K562 (cell line): ENCODE results near the gene TMEM30A. TPM values are rescaled to one million over a fixed set of nuclear protein-coding genes. Genes with fewer than 3 reads are reported as not detected.

ENCODE experiments used
- ATAC-seq: fragments of 200-7000 bp; cut with Tn5 transposase; 3 replicates; pipeline ENCODE4 v1.9.1; 2020; ENCODE audit warnings: moderate library complexity
- BruUV-seq: library from RNA; stranded (reverse); fragments of 400-500 nt; replicated peaks from 2 replicates; lab custom pipeline; 2021; lab: Mats Ljungman, UMichigan
- CTCF ChIA-PET: fragments of 300-600 bp; formaldehyde crosslinking; extraction: SDS; loops from one replicate; lab custom pipeline; 2021; ENCODE audit warnings: low intra/inter-chr PET ratio; lab: Yijun Ruan, JAX
- POLR2A ChIA-PET: fragments of 300-600, 350-650 bp; sonication (Branson Sonifier 250); formaldehyde crosslinking; extraction: SDS; loops from one replicate; lab custom pipeline; 2021; ENCODE audit warnings: antibody characterized with exemption, inconsistent platforms; lab: Yijun Ruan, JAX
- DNase-seq, 4 experiments: peaks; one replicate each; pipeline versions ENCODE4 v3.0.0 to v3.0.0-alpha.2; 2011 to 2018; ENCODE audit warnings: low spot score in 3 of 4, mixed read lengths in 3 of 4; ENCODE audit errors: extremely low read depth in 1 of 4
- FAIRE-seq: peaks from 2 replicates; lab custom pipeline; 2011; peaks lifted over from hg19 to GRCh38; lab: Jason Lieb, UNC
- H2AFZ ChIP-seq: 2 replicates; pipeline ENCODE4 v1.6.0; 2011; ENCODE audit warnings: low read depth, low read length, control low read depth, inconsistent platforms
- H3K27ac ChIP-seq: fragments of 200-600 bp; 3 replicates; pipeline ENCODE4 v1.8.0; 2011; ENCODE audit warnings: low read depth, mild to moderate bottlenecking, control low read depth, inconsistent platforms, low read length, moderate library complexity, mixed read lengths; ENCODE audit errors: extremely low read depth
- H3K27me3 ChIP-seq, 2 experiments: fragments of 300-600 bp in 1 of 2; 2 replicates in 1 of 2; 3 replicates in 1 of 2; pipeline versions ENCODE4 v1.6.0 to v1.8.0; 2011; ENCODE audit warnings: inconsistent platforms in 2 of 2, low read length in 2 of 2, mild to moderate bottlenecking in 1 of 2, mixed read lengths in 1 of 2, moderate library complexity in 1 of 2; ENCODE audit not compliant: control insufficient read depth in 2 of 2, insufficient read depth in 2 of 2
- H3K36me3 ChIP-seq: fragments of 300-600 bp; 3 replicates; pipeline ENCODE4 v1.8.0; 2011; ENCODE audit warnings: mild to moderate bottlenecking, low read length, inconsistent platforms; ENCODE audit not compliant: control insufficient read depth, insufficient read depth
- H3K4me1 ChIP-seq, 2 experiments: fragments of 200-600 bp in 1 of 2; replicated peaks in 1 of 2; 2 replicates in 1 of 2; 3 replicates in 1 of 2; pipeline versions ENCODE4 v1.5.1 to v1.8.0; 2011; ENCODE audit warnings: inconsistent platforms in 2 of 2, low read length in 2 of 2, mild to moderate bottlenecking in 1 of 2, mixed read lengths in 1 of 2, moderate library complexity in 1 of 2; ENCODE audit not compliant: control insufficient read depth in 2 of 2, insufficient read depth in 2 of 2
- H3K4me2 ChIP-seq: 2 replicates; pipeline ENCODE4 v1.6.1; 2011; ENCODE audit warnings: low read length, control low read depth, inconsistent platforms, mixed read lengths; ENCODE audit not compliant: insufficient read depth
- H3K4me3 ChIP-seq: fragments of 200-600 bp; sonication (generic), shearing (Covaris generic); 2 replicates; pipeline ENCODE4 v1.5.1; 2016; ENCODE audit warnings: control low read depth, inconsistent platforms
- H3K79me2 ChIP-seq: fragments of 200-600 bp; 3 replicates; pipeline ENCODE4 v1.8.0; 2011; ENCODE audit warnings: low read length, inconsistent platforms; ENCODE audit not compliant: control insufficient read depth, insufficient read depth
- H3K9ac ChIP-seq, 2 experiments: 2 replicates each; pipeline versions ENCODE4 v1.6.0 to v1.6.1; 2011; ENCODE audit warnings: low read depth in 2 of 2, low read length in 2 of 2, control low read depth in 1 of 2, inconsistent platforms in 1 of 2, mild to moderate bottlenecking in 1 of 2, mixed read lengths in 1 of 2; ENCODE audit not compliant: insufficient read depth in 1 of 2
- H3K9me1 ChIP-seq: one replicate; pipeline ENCODE4 v1.6.0; 2011; ENCODE audit warnings: inconsistent platforms, mild to moderate bottlenecking, low read length, moderate library complexity; ENCODE audit not compliant: control insufficient read depth, insufficient read depth
- H3K9me3 ChIP-seq: replicated peaks from 2 replicates; pipeline ENCODE4 v1.5.1; 2011; ENCODE audit warnings: low read depth, low read length, inconsistent platforms; ENCODE audit not compliant: control insufficient read depth, insufficient read depth
- H4K20me1 ChIP-seq: replicated peaks from 2 replicates; pipeline ENCODE4 v1.6.1; 2011; ENCODE audit warnings: low read length, inconsistent platforms, mixed read lengths; ENCODE audit not compliant: control insufficient read depth, insufficient read depth
- GABPA ChIP-seq: fragments of 200-800 bp; sonication (Bioruptor generic); conservative IDR thresholded peaks from 2 replicates; pipeline ENCODE4 v1.6.1; 2016; ENCODE audit warnings: low read depth, missing genetic modification characterization, missing compliant biosample characterization
- NFXL1 ChIP-seq: fragments of 450-650 bp; formaldehyde crosslinking; IDR thresholded peaks from 2 replicates; pipeline ENCODE4 v1.4.0; 2021; ENCODE audit warnings: mild to moderate bottlenecking
- NFYB ChIP-seq: IDR thresholded peaks from 2 replicates; pipeline ENCODE4 v1.6.1; 2011; ENCODE audit warnings: mild to moderate bottlenecking, moderate library complexity; ENCODE audit not compliant: insufficient read length; ENCODE audit errors: extremely low read depth
- POLR2AphosphoS5 ChIP-seq: IDR thresholded peaks from 2 replicates; pipeline ENCODE4 v1.6.1; 2011; ENCODE audit warnings: mild to moderate bottlenecking, low read depth, low read length, moderate library complexity; ENCODE audit not compliant: control insufficient read depth, insufficient read depth
- SMAD4 ChIP-seq: fragments of 250-450 bp; sonication (Bioruptor Pico); conservative IDR thresholded peaks from 2 replicates; pipeline ENCODE4 v1.8.0; 2021; ENCODE audit warnings: inconsistent platforms, mild to moderate bottlenecking, moderate library complexity
- ZNF239 ChIP-seq: fragments of 250-450 bp; sonication (Bioruptor Pico); IDR thresholded peaks from 2 replicates; pipeline ENCODE4 v1.4.0; 2020; ENCODE audit warnings: mild to moderate bottlenecking
- ZNF253 ChIP-seq: fragments of 250-450 bp; sonication (Bioruptor Pico); conservative IDR thresholded peaks from 2 replicates; pipeline ENCODE4 v1.6.1; 2021; ENCODE audit warnings: mild to moderate bottlenecking
- ZNF282 ChIP-seq: sonication (generic); formaldehyde crosslinking; IDR thresholded peaks from 2 replicates; pipeline ENCODE4 v1.8.1; 2023; ENCODE audit warnings: missing genetic modification reagents
- WGBS: fragments of 100-300 bp; shearing (Covaris generic); methylation state at CpG from one replicate; pipeline ENCODE4 v1.1.6; 2016; ENCODE audit warnings: low coverage, mixed read lengths; ENCODE audit not compliant: insufficient coverage; ENCODE audit errors: missing lambda C conversion rate; 5-methylcytosine and 5-hydroxymethylcytosine counted together
- in situ Hi-C: fragments of 300-500 bp; cut with MboI; formaldehyde crosslinking; loops from 4 replicates; pipeline ENCODE4 v1.15.0; 2018; ENCODE audit warnings: inconsistent platforms, mixed read lengths
- intact Hi-C: fragments of 100-400 bp; cut with micrococcal nuclease; formaldehyde crosslinking; loops from 2 replicates; pipeline ENCODE4 v1.14.2; 2022
- polyA plus RNA-seq, 8 experiments: library from polyadenylated mRNA; depleted of rRNA in 4 of 8; stranded (reverse) in 5 of 8; unstranded in 3 of 8; fragments of >200 nt; fragmentation: Nextera tagmentation in 2 of 8; fragmentation: Illumina TruSeq in 1 of 8; extraction: Ambion mirVana in 2 of 8; extraction: Trizol in 1 of 8; gene quantifications; 2 replicates each; pipeline versions ENCODE4 v1.2.1 to v1.2.3, GENCODE V29; 2011 to 2014; ENCODE audit warnings: inconsistent platforms in 1 of 8, missing spikeins in 1 of 8
- total RNA-seq, 7 experiments: library from RNA; depleted of rRNA in 6 of 7; stranded (reverse); fragments of >200 nt in 6 of 7; fragmentation: Illumina TruSeq in 2 of 7; extraction: Trizol in 2 of 7; gene quantifications; 2 replicates each; pipeline versions ENCODE4 v1.2.1 to v1.2.3, GENCODE V29; 2011 to 2021; ENCODE audit warnings: low replicate concordance in 1 of 7
- TF ChIP-seq, protein P1 (sequence below): fragments of 250-450 bp; sonication (Bioruptor Pico); IDR thresholded peaks from 2 replicates; pipeline ENCODE4 v1.8.0; 2022; ENCODE audit warnings: moderate library complexity, mild to moderate bottlenecking, inconsistent platforms
- TF ChIP-seq, protein P2 (sequence below): fragments of 450-650 bp; formaldehyde crosslinking; IDR thresholded peaks from 2 replicates; pipeline ENCODE4 v1.4.0; 2022; ENCODE audit warnings: missing genetic modification characterization

The TMEM30A gene
- total and polyA plus RNA-seq, 9 of the 15 experiments (the other 6 are each of a cell fraction or from before 2014, with no cell fraction given): 6.5 to 31.2 (median 16.3) TPM

DNA sequence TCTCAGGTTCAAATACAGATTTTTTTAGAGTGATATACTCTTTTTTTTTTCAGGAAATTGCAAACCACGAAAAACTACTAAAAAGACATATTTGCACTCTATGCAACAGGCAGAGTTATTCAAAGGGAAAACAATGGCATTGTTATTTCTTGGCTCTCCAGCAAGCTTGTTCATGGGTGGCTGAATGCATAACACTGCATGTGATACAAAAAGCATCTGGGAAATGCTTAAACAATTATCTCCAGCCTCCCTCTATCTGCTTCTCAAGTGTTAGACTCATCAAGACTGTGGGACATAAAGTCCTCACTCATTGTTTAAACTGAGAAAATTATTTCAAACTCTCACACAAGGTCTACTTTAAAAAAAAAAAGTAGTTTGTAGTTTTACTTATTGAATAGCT, 71.5 kb downstream of the TMEM30A start:
- no peak for DNase-seq
- TF ChIP-seq, protein P1, sequence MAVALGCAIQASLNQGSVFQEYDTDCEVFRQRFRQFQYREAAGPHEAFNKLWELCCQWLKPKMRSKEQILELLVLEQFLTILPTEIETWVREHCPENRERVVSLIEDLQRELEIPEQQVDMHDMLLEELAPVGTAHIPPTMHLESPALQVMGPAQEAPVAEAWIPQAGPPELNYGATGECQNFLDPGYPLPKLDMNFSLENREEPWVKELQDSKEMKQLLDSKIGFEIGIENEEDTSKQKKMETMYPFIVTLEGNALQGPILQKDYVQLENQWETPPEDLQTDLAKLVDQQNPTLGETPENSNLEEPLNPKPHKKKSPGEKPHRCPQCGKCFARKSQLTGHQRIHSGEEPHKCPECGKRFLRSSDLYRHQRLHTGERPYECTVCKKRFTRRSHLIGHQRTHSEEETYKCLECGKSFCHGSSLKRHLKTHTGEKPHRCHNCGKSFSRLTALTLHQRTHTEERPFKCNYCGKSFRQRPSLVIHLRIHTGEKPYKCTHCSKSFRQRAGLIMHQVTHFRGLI (CRISPR knock-in tag): no peak
- TF ChIP-seq POLR2AphosphoS5 (no peak), ZNF239 (no peak), ZNF253 (CRISPR knock-in tag) (no peak), NFXL1 (CRISPR knock-in tag) (no peak), NFYB (no peak), ZNF282 (CRISPR knock-in tag) (no peak), SMAD4 (CRISPR knock-in tag) (no peak), GABPA (tag) (no peak)
- TF ChIP-seq, protein P2, sequence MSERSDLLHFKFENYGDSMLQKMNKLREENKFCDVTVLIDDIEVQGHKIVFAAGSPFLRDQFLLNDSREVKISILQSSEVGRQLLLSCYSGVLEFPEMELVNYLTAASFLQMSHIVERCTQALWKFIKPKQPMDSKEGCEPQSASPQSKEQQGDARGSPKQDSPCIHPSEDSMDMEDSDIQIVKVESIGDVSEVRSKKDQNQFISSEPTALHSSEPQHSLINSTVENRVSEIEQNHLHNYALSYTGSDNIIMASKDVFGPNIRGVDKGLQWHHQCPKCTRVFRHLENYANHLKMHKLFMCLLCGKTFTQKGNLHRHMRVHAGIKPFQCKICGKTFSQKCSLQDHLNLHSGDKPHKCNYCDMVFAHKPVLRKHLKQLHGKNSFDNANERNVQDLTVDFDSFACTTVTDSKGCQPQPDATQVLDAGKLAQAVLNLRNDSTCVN (CRISPR knock-in tag): no peak
- Histone ChIP-seq H3K4me3 (no peak overlapping the region), H3K27ac (no peak overlapping the region), H4K20me1 (no peaks in the 10 kb centered on the region), H3K4me2 (no peak overlapping the region), H3K79me2 (no peaks in the 10 kb centered on the region), H3K4me1 (no peaks in the 10 kb centered on the region), H3K36me3 (no peaks in the 10 kb centered on the region), H2AFZ (no peak overlapping the region), H3K9me3 (no peaks in the 10 kb centered on the region), H3K9ac (no peak overlapping the region), H3K9me1 (no peaks in the 10 kb centered on the region), H3K27me3 (peaks cover 0 to 3% of the 10 kb centered on the region in 2 experiments; a peak in 3 of 5 replicates)
- no peak for ATAC-seq
- no TSS peak for BruUV-seq
- in situ Hi-C loops: loop anchor here (5.0 kb wide), 1 partner anchor 1476 kb away; no protein-coding TSS in a partner anchor
- POLR2A ChIA-PET: no interaction called here
- 0% methylated on average over 1 of the region's 1 CpG for WGBS
- intact Hi-C loops: loop anchor here (5.0 kb wide), 1 partner anchor 1121 kb away; no protein-coding TSS in a partner anchor
- FAIRE-seq: no peak
- CTCF ChIA-PET: no interaction called here
